NCI-H345 (cell line): ENCODE results near the gene UPF1.
A peak's percentile ranks its signal among the peaks of the same experiment; 100 is the strongest.
"Not testable (repeated sequence)": the region's sequence is repeated elsewhere in the genome, so short reads cannot be mapped to it uniquely, and the experiment has no call there.

Experiments used
- DNase-seq: peaks from one replicate; lab custom pipeline; 2025; lab: John Stamatoyannopoulos, UW

UPF1 gene

GRCh38 chr19:18799389-18799970 lies 32.3 kb upstream of the UPF1 start:
- DNase-seq, result no peak

- no peak for DNase-seq
These were observed 31.7 kb upstream of the UPF1 start for GRCh38 chr19:18800079-18800478.

- no peak for DNase-seq
These were observed 31.1 kb upstream of the UPF1 start for GRCh38 chr19:18800636-18801035.

GRCh38 chr19:18802354-18802753 lies 29.4 kb upstream of the UPF1 start:
- no peak for DNase-seq

GRCh38 chr19:18803550-18804138 lies 28.1 kb upstream of the UPF1 start:
- no peak for DNase-seq

GRCh38 chr19:18804139-18804601 lies 27.6 kb upstream of the UPF1 start:
- no peak for DNase-seq

GRCh38 chr19:18804643-18805042 lies 27.1 kb upstream of the UPF1 start:
- no peak for DNase-seq

GRCh38 chr19:18807861-18808331 lies 23.9 kb upstream of the UPF1 start:
- DNase-seq, result no peak

- DNase-seq, result no peak
These were observed 22.4 kb upstream of the UPF1 start for GRCh38 chr19:18809149-18809868.

- not testable (repeated sequence) for DNase-seq
These were observed 20.1 kb upstream of the UPF1 start for GRCh38 chr19:18811638-18812037.

- DNase-seq, result no peak
These were observed 17.7 kb upstream of the UPF1 start for GRCh38 chr19:18814063-18814462.

- DNase-seq, result no peak
These were observed 16.1 kb upstream of the UPF1 start for GRCh38 chr19:18815673-18816072.

- not testable (repeated sequence) for DNase-seq
These were observed 15.1 kb upstream of the UPF1 start for GRCh38 chr19:18816645-18817044.

- no peak for DNase-seq
These were observed 14.2 kb upstream of the UPF1 start for GRCh38 chr19:18817574-18817973.

GRCh38 chr19:18828786-18829185 lies 3.0 kb upstream of the UPF1 start:
- DNase-seq, result no peak

- no peak for DNase-seq
These were observed 1.3 kb upstream of the UPF1 start for GRCh38 chr19:18830488-18830887.

- DNase-seq, result no peak
These were observed 764 bp downstream of the UPF1 start for GRCh38 chr19:18832306-18833140.

- no peak for DNase-seq
These were observed 1.4 kb downstream of the UPF1 start for GRCh38 chr19:18833141-18833476.

GRCh38 chr19:18833849-18834643 lies 2.3 kb downstream of the UPF1 start:
- peak; percentile 46 for DNase-seq

- no peak for DNase-seq
These were observed 2.9 kb downstream of the UPF1 start for GRCh38 chr19:18834644-18834984.

- no peak for DNase-seq
These were observed 7.9 kb downstream of the UPF1 start for GRCh38 chr19:18839465-18840287.
